Nephron (organoid): ENCODE results near the gene SLC9A1.
A peak's percentile ranks its signal among the peaks of the same experiment; 100 is the strongest.

Source experiments
- H3K27ac Mint-ChIP-seq, 3 experiments: 2 replicates each; pipeline ENCODE4 v1.8.0; 2020; ENCODE audit warnings: mixed read lengths in 3 of 3, mild to moderate bottlenecking in 2 of 3, moderate library complexity in 1 of 3
- H3K27me3 Mint-ChIP-seq: 2 replicates; pipeline ENCODE4 v1.8.0; 2021; ENCODE audit warnings: low read depth, mild to moderate bottlenecking, moderate library complexity, mixed read lengths
- H3K36me3 Mint-ChIP-seq: 2 replicates; pipeline ENCODE4 v1.8.0; 2020; ENCODE audit warnings: low read depth, mixed read lengths
- H3K4me1 Mint-ChIP-seq: 2 replicates; pipeline ENCODE4 v1.8.0; 2020; ENCODE audit warnings: mixed read lengths
- H3K4me3 Mint-ChIP-seq, 3 experiments: 2 replicates each; pipeline ENCODE4 v1.8.0; 2020; ENCODE audit warnings: mild to moderate bottlenecking in 3 of 3, mixed read lengths in 3 of 3, moderate library complexity in 2 of 3
- H3K9me3 Mint-ChIP-seq: 2 replicates; pipeline ENCODE4 v1.8.0; 2020; ENCODE audit warnings: mixed read lengths
- TF ChIP-seq, protein P1 (sequence below), 3 experiments: fragments of 200-600 bp; sonication (generic); IDR thresholded peaks; one replicate each; pipeline ENCODE4 v1.5.0; 2021; ENCODE audit warnings: antibody characterized with exemption in 3 of 3; ENCODE audit not compliant: unreplicated experiment in 3 of 3

The SLC9A1 gene

GRCh38 chr1:27116232-27116631 lies 38.7 kb downstream of the SLC9A1 start:
- H3K4me3 Mint-ChIP-seq, result no peak overlapping the region
- TF ChIP-seq, protein P1, sequence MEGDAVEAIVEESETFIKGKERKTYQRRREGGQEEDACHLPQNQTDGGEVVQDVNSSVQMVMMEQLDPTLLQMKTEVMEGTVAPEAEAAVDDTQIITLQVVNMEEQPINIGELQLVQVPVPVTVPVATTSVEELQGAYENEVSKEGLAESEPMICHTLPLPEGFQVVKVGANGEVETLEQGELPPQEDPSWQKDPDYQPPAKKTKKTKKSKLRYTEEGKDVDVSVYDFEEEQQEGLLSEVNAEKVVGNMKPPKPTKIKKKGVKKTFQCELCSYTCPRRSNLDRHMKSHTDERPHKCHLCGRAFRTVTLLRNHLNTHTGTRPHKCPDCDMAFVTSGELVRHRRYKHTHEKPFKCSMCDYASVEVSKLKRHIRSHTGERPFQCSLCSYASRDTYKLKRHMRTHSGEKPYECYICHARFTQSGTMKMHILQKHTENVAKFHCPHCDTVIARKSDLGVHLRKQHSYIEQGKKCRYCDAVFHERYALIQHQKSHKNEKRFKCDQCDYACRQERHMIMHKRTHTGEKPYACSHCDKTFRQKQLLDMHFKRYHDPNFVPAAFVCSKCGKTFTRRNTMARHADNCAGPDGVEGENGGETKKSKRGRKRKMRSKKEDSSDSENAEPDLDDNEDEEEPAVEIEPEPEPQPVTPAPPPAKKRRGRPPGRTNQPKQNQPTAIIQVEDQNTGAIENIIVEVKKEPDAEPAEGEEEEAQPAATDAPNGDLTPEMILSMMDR (IDR thresholded peaks at IDR 0.05; ENCODE audit: unreplicated experiment in 3 of 3), result no peak
- no peaks in the 10 kb centered on the region for H3K27me3 Mint-ChIP-seq
- H3K36me3 Mint-ChIP-seq, result peaks cover 4% of the 10 kb centered on the region
- no peaks in the 10 kb centered on the region for H3K9me3 Mint-ChIP-seq
- no peak overlapping the region for H3K27ac Mint-ChIP-seq
- peaks cover 70% of the 10 kb centered on the region for H3K4me1 Mint-ChIP-seq

DNA sequence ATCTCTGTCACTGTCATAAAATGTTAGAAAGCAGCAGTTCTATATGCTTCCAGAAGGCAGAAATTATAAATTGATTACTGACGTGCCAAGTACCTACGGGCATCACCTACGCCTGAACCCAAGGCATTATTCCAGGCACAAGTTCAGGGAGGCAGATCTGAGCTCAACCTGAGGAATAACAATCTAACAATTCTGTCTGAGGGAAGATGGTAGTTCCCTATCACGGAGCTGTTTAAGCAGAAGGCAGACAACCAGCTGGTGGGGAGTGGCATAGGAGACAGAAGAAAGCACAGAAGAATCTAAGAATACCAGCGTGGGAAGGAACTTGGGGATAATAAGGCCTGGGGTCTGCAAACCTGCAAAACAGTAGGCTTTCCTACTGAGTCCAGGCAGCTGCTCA lies 40.4 kb downstream of the SLC9A1 start:
- TF ChIP-seq, protein P1 (IDR thresholded peaks at IDR 0.05; ENCODE audit: unreplicated experiment in 3 of 3), result no peak
- peaks cover 4% of the 10 kb centered on the region for H3K36me3 Mint-ChIP-seq

DNA sequence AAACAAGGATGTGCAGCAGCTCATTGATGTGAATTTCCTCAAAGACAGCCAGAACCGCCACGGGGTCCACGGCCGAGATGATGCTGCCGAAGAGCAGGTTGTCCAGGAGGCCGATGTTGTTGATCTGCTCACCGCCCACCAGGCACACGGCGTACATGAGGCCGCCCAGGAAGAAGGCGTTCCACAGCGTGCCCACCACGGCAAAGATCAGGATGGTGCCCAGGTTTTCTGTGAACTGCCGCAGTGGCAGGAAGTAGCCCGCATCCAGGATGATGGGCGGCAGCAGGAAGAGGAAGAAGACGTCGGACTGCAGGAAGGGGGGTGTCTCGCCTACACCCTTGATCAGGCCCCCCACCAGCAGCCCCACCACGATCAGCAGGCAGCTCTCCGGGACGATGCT lies 41.1 kb downstream of the SLC9A1 start:
- Mint-ChIP-seq H3K36me3 (peaks cover 9% of the 10 kb centered on the region), H3K4me1 (peaks cover 66% of the 10 kb centered on the region), H3K9me3 (no peaks in the 10 kb centered on the region), H3K4me3 (no peak overlapping the region), H3K27me3 (no peaks in the 10 kb centered on the region), H3K27ac (peak overlapping the region in 2 of 3 experiments; percentile 15 to 43)
- TF ChIP-seq, protein P1 (IDR thresholded peaks at IDR 0.05; ENCODE audit: unreplicated experiment in 3 of 3), result no peak

More for the DNA sequence above, 40.4 kb downstream of the SLC9A1 start:
- Mint-ChIP-seq H3K27ac (peak overlapping the region in 2 of 3 experiments; percentile 15 to 43), H3K9me3 (no peaks in the 10 kb centered on the region), H3K27me3 (no peaks in the 10 kb centered on the region), H3K4me3 (no peak overlapping the region), H3K4me1 (peaks cover 68% of the 10 kb centered on the region)

DNA sequence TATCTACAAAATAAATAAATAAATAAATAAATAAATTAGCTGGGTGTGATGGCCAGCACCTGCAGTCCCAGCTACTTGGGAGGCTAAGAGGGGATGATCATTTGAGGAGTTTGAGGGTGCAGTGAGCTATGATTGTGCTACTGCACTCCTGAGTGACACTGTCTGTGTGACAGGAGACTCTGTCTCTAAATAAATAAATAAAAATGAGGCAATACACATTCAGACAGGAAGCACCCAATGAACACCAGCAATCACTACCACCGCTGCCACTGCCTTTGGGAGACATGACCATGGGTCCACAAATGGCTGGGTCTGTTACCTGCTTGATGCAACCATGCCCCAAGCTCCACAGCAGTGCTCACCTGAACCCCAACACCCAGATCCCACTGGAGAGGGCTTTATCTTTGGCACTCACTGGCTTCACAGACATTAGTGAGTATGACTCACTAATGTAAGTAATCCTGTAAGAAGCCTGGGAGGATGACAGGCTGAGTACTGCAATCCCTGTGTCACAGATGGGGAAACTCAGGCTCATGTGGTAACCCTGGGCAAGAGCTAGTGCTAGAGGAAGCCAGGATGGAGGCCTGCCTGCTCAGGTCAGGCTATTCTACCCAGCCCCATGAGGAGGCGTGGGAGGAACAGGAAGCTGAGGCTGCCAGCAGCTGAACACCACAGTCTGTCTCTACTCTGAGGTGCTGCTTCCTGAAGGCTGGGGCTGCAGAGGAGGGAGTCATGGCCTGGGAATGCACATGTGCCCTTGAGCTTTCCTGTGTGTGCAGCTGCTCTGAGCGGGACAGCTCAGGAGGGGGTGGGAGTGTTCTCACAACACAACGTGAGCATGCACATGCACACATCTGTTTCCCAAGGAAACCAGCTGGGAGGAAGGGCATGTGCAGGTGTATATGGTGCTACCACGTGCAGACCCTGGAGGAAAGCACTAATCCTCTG lies 43.0 kb downstream of the SLC9A1 start:
- Mint-ChIP-seq H3K4me3 (peak overlapping the region in 1 of 3 experiments; percentile 33), H3K36me3 (peaks cover 9% of the 10 kb centered on the region), H3K4me1 (peaks cover 50% of the 10 kb centered on the region), H3K27ac (peak overlapping the region; percentile 87 to 93 (median 91)), H3K27me3 (no peaks in the 10 kb centered on the region), H3K9me3 (no peaks in the 10 kb centered on the region)
- TF ChIP-seq, protein P1 (IDR thresholded peaks at IDR 0.05; ENCODE audit: unreplicated experiment in 3 of 3), result peak in 1 of 3 experiments; percentile 8

DNA sequence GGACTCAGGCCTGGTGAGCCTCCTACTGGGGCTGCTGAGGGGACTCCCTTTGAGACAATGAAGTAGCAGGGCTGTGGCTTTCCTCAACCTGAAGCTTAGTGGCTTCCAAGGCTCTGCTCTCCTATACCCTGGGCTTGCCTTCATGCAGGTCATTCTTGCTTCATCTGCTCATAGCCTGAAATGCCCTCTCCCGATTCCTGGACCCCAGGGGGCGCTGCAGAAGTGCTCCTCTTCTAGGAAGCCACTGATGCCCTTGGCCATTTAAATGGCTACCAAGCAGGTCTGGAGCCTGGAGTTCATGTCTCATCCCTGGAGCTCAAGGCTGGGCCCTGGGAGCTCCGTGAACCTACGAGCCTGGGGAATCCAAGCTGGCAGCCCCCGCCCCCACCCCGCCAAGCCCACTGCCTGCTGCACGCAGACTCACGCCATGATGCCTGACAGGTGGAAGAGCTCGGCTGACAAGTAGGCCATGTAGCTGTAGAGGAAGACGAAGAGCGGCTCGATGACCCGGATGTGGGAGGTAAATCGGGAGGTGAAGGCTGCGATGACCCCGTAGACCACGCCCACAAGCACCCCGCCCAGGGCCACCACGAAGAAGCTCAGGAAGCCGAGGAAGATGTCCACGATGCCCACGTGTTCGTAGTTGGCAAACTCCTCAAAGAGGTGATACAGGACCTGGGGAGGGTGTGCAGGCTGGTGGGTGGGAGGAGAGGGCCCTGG lies 45.7 kb downstream of the SLC9A1 start:
- peak overlapping the region in 1 of 3 experiments; percentile 36 for H3K27ac Mint-ChIP-seq
- H3K4me3 Mint-ChIP-seq, result no peak overlapping the region

More for the DNA sequence above, 45.7 kb downstream of the SLC9A1 start:
- TF ChIP-seq, protein P1 (IDR thresholded peaks at IDR 0.05; ENCODE audit: unreplicated experiment in 3 of 3), result no peak
- peaks cover 32% of the 10 kb centered on the region for H3K4me1 Mint-ChIP-seq
- no peaks in the 10 kb centered on the region for H3K27me3 Mint-ChIP-seq
- H3K36me3 Mint-ChIP-seq, result peaks cover 9% of the 10 kb centered on the region
- H3K9me3 Mint-ChIP-seq, result no peaks in the 10 kb centered on the region
